ENCODE data around the gene LDAH. TPM values are rescaled to one million over a fixed set of nuclear protein-coding genes. Genes with fewer than 3 reads are reported as not detected.

Gene LDAH
- total RNA-seq, 4 donors from 2014 or later = 7.5 to 58.5 (median 15.2) TPM

GRCh38 chr2:20806286-20806685 is 16.6 kb downstream of the LDAH start:
- Histone ChIP-seq H3K9me3 (no peaks in the 10 kb centered on the region), H3K4me3 (no peak overlapping the region), H3K36me3 (no peaks in the 10 kb centered on the region), H3K4me1 (peaks cover 0 to 4% (median 0%) of the 10 kb centered on the region in 4 donors), H3K27me3 (no peaks in the 10 kb centered on the region), H3K27ac (no peak overlapping the region)
- in situ Hi-C loops (cut with MboI; ENCODE audit: low pct_ligation_motif_present in 1 of 4, low pct_unique_long_range_greater_than_20kb in 1 of 4, low sequenced_read_pairs in 3 of 4) (no loop called here), intact Hi-C loops (cut with DNase I; ENCODE audit: low total_unique reads) (no loop called here)
- DNase-seq = no peak
- WGBS, 2 donors (ENCODE audit: low coverage in 1 of 2) = 42 to 48% methylated on average over 1 of the region's 1 CpG
- TF ChIP-seq POLR2A (IDR thresholded peaks at IDR 0.05) (no peak), POLR2AphosphoS5 (IDR thresholded peaks at IDR 0.05) (no peak), EP300 (IDR thresholded peaks at IDR 0.05; ENCODE audit: low read depth) (no peak), CTCF (IDR thresholded peaks at IDR 0.05) (no peak)

- intact Hi-C loops (cut with DNase I; ENCODE audit: low total_unique reads) (no loop called here), in situ Hi-C loops (cut with MboI; ENCODE audit: low pct_ligation_motif_present in 1 of 4, low pct_unique_long_range_greater_than_20kb in 1 of 4, low sequenced_read_pairs in 3 of 4) (no loop called here)
- H3K36me3 ChIP-seq = no peaks in the 10 kb centered on the region
- H3K9me3 ChIP-seq = no peaks in the 10 kb centered on the region
- TF ChIP-seq EP300 (IDR thresholded peaks at IDR 0.05; ENCODE audit: low read depth) (no peak), CTCF (IDR thresholded peaks at IDR 0.05) (no peak)
- H3K4me1 ChIP-seq = peaks cover 0 to 4% (median 0%) of the 10 kb centered on the region in 4 donors
- H3K4me3 ChIP-seq = no peak overlapping the region
- no peak overlapping the region for H3K27ac ChIP-seq
- no peak for DNase-seq
- no peaks in the 10 kb centered on the region for H3K27me3 ChIP-seq
Measured at GRCh38 chr2:20803974-20804373, 18.9 kb downstream of the LDAH start.

GRCh38 chr2:20803226-20803682 is 19.6 kb downstream of the LDAH start:
- no peak for DNase-seq
- in situ Hi-C loops (cut with MboI; ENCODE audit: low pct_ligation_motif_present in 1 of 4, low pct_unique_long_range_greater_than_20kb in 1 of 4, low sequenced_read_pairs in 3 of 4) (no loop called here), intact Hi-C loops (cut with DNase I; ENCODE audit: low total_unique reads) (no loop called here)
- peaks cover 0 to 4% (median 0%) of the 10 kb centered on the region in 4 donors for H3K4me1 ChIP-seq
- H3K27me3 ChIP-seq = no peaks in the 10 kb centered on the region
- 79 to 100% methylated on average over 2 to 4 of the region's 4 CpGs for WGBS, 2 donors (ENCODE audit: low coverage in 1 of 2)
- no peaks in the 10 kb centered on the region for H3K36me3 ChIP-seq
- H3K9me3 ChIP-seq = no peaks in the 10 kb centered on the region
- no peak overlapping the region for H3K27ac ChIP-seq
- TF ChIP-seq EP300 (IDR thresholded peaks at IDR 0.05; ENCODE audit: low read depth) (no peak), CTCF (IDR thresholded peaks at IDR 0.05) (no peak)
- H3K4me3 ChIP-seq = no peak overlapping the region

- Histone ChIP-seq H3K4me3 (no peak overlapping the region), H3K27ac (no peak overlapping the region), H3K27me3 (no peaks in the 10 kb centered on the region), H3K9me3 (no peaks in the 10 kb centered on the region), H3K4me1 (no peaks in the 10 kb centered on the region), H3K36me3 (no peaks in the 10 kb centered on the region)
- in situ Hi-C loops (cut with MboI; ENCODE audit: low pct_ligation_motif_present in 1 of 4, low pct_unique_long_range_greater_than_20kb in 1 of 4, low sequenced_read_pairs in 3 of 4) = no loop called here
- intact Hi-C loops (cut with DNase I; ENCODE audit: low total_unique reads) = no loop called here
- TF ChIP-seq POLR2A (IDR thresholded peaks at IDR 0.05) = no peak
- TF ChIP-seq POLR2AphosphoS5 (IDR thresholded peaks at IDR 0.05) = no peak
- TF ChIP-seq EP300 (IDR thresholded peaks at IDR 0.05; ENCODE audit: low read depth) = no peak
- no peak for TF ChIP-seq CTCF (IDR thresholded peaks at IDR 0.05)
- 86 to 96% methylated on average over 3 of the region's 3 CpGs for WGBS, 2 donors (ENCODE audit: low coverage in 1 of 2)
- no peak for DNase-seq
Measured at GRCh38 chr2:20797096-20797495, 25.8 kb downstream of the LDAH start.
